Measurements from ENCODE around the gene OXTR. TPM values are rescaled to one million over a fixed set of nuclear protein-coding genes. Genes with fewer than 3 reads are reported as not detected.

The OXTR gene
- polyA plus RNA-seq, 1 donor from 2014 or later, result 1.7 TPM

DNA sequence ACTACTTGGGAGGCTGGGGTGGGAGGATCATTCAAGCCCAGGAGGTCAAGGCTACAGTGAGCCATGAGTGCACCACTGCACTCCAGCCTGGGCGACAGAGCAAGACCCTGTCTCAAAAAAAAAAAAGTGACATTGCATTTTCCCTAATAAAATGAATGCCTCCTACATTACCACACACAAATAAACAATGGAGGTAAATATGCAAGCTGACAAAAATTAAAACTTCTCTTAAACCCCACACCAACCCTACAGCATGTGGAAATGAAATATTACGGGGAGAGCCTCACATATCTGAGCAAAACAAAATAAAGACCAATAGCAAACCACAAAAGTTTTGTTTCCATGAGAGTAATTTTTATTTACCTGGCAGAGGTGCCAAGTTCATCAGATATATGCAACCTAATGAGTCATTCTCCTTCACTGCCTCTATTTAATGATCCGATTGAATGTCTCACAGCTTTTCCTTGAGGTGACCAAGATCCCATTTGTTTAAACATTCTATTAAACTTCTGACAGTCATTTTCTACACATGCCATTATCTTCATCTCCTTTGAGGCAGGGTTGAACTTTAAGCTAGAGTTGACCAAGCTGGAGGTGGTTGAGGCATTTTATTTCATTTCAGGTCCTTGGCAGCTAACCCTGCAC is 45.2 kb downstream of the OXTR start:
- no peak for TF ChIP-seq EP300 (conservative IDR thresholded peaks at IDR 0.05; ENCODE audit: poor library complexity, severe bottlenecking)
- TF ChIP-seq MXI1 (conservative IDR thresholded peaks at IDR 0.05; ENCODE audit: poor library complexity, severe bottlenecking), result no peak
- TF ChIP-seq EZH2 (IDR thresholded peaks at IDR 0.05; ENCODE audit: borderline replicate concordance, insufficient read depth, low read length, poor library complexity, severe bottlenecking), result no peak
- no peak for TF ChIP-seq RAD21 (conservative IDR thresholded peaks at IDR 0.05)
- TF ChIP-seq, protein P1, sequence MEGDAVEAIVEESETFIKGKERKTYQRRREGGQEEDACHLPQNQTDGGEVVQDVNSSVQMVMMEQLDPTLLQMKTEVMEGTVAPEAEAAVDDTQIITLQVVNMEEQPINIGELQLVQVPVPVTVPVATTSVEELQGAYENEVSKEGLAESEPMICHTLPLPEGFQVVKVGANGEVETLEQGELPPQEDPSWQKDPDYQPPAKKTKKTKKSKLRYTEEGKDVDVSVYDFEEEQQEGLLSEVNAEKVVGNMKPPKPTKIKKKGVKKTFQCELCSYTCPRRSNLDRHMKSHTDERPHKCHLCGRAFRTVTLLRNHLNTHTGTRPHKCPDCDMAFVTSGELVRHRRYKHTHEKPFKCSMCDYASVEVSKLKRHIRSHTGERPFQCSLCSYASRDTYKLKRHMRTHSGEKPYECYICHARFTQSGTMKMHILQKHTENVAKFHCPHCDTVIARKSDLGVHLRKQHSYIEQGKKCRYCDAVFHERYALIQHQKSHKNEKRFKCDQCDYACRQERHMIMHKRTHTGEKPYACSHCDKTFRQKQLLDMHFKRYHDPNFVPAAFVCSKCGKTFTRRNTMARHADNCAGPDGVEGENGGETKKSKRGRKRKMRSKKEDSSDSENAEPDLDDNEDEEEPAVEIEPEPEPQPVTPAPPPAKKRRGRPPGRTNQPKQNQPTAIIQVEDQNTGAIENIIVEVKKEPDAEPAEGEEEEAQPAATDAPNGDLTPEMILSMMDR (IDR thresholded peaks at IDR 0.05; ENCODE audit: poor library complexity, severe bottlenecking), result no peak
- no peak overlapping the region for H3K4me3 ChIP-seq (ENCODE audit: low read length)

DNA sequence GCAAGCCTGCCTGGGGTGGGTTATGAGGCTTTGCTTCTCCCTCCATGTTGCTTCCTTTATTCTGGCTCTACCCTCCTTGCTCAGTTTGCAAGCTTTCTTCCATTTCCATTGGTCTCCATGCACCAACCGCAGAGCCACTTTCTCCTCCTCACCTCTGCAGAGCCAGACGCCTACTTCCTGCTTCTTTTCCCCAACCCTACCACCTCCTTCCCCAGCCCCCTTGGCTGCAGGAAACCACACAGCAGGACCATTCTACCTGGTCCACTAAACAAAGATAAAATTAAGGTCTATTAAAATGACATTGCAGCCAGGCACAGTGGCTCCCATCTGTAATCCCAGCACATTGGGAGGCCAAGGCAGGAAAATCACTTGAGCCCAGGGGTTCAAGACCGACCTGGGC is 45.8 kb downstream of the OXTR start:
- Histone ChIP-seq H3K27ac (ENCODE audit: low read length) (no peak overlapping the region), H3K4me3 (ENCODE audit: low read length) (no peak overlapping the region), H3K4me2 (ENCODE audit: low read length) (no peak overlapping the region), H3K9me3 (ENCODE audit: low read length) (no peaks in the 10 kb centered on the region), H2AFZ (ENCODE audit: low read depth, low read length) (no peak overlapping the region), H3K9ac (ENCODE audit: low read length) (no peak overlapping the region), H3K79me2 (replicated peaks; ENCODE audit: insufficient read depth, low read length) (no peaks in the 10 kb centered on the region), H3K9me2 (ENCODE audit: insufficient read depth, low read length) (no peaks in the 10 kb centered on the region), H3K27me3 (ENCODE audit: insufficient read depth, low read depth, low read length) (no peaks in the 10 kb centered on the region), H4K20me1 (ENCODE audit: insufficient read depth) (no peaks in the 10 kb centered on the region), H3F3A (ENCODE audit: insufficient read depth, low read length, poor library complexity, severe bottlenecking) (no peaks in the 10 kb centered on the region), H3K36me3 (ENCODE audit: insufficient read depth, low read length) (no peaks in the 10 kb centered on the region)
- TF ChIP-seq POLR2AphosphoS5 (IDR thresholded peaks at IDR 0.05) (no peak), MXI1 (conservative IDR thresholded peaks at IDR 0.05; ENCODE audit: poor library complexity, severe bottlenecking) (no peak), TAF1 (IDR thresholded peaks at IDR 0.05; ENCODE audit: low read depth) (no peak), EZH2 (IDR thresholded peaks at IDR 0.05; ENCODE audit: borderline replicate concordance, insufficient read depth, low read length, poor library complexity, severe bottlenecking) (no peak), RAD21 (conservative IDR thresholded peaks at IDR 0.05) (no peak), EP300 (conservative IDR thresholded peaks at IDR 0.05; ENCODE audit: poor library complexity, severe bottlenecking) (no peak), SMC3 (conservative IDR thresholded peaks at IDR 0.05; ENCODE audit: poor library complexity) (no peak)
- TF ChIP-seq, protein P2, sequence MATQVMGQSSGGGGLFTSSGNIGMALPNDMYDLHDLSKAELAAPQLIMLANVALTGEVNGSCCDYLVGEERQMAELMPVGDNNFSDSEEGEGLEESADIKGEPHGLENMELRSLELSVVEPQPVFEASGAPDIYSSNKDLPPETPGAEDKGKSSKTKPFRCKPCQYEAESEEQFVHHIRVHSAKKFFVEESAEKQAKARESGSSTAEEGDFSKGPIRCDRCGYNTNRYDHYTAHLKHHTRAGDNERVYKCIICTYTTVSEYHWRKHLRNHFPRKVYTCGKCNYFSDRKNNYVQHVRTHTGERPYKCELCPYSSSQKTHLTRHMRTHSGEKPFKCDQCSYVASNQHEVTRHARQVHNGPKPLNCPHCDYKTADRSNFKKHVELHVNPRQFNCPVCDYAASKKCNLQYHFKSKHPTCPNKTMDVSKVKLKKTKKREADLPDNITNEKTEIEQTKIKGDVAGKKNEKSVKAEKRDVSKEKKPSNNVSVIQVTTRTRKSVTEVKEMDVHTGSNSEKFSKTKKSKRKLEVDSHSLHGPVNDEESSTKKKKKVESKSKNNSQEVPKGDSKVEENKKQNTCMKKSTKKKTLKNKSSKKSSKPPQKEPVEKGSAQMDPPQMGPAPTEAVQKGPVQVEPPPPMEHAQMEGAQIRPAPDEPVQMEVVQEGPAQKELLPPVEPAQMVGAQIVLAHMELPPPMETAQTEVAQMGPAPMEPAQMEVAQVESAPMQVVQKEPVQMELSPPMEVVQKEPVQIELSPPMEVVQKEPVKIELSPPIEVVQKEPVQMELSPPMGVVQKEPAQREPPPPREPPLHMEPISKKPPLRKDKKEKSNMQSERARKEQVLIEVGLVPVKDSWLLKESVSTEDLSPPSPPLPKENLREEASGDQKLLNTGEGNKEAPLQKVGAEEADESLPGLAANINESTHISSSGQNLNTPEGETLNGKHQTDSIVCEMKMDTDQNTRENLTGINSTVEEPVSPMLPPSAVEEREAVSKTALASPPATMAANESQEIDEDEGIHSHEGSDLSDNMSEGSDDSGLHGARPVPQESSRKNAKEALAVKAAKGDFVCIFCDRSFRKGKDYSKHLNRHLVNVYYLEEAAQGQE (IDR thresholded peaks at IDR 0.05; ENCODE audit: borderline replicate concordance), result no peak
- TF ChIP-seq, protein P1 (IDR thresholded peaks at IDR 0.05; ENCODE audit: poor library complexity, severe bottlenecking), result no peak

More for the DNA sequence above, 45.2 kb downstream of the OXTR start:
- Histone ChIP-seq H3K27me3 (ENCODE audit: insufficient read depth, low read depth, low read length) (no peaks in the 10 kb centered on the region), H3K9me3 (ENCODE audit: low read length) (no peaks in the 10 kb centered on the region), H3K27ac (ENCODE audit: low read length) (no peak overlapping the region), H3K36me3 (ENCODE audit: insufficient read depth, low read length) (no peaks in the 10 kb centered on the region), H4K20me1 (ENCODE audit: insufficient read depth) (no peaks in the 10 kb centered on the region), H3K9ac (ENCODE audit: low read length) (no peak overlapping the region), H2AFZ (ENCODE audit: low read depth, low read length) (no peak overlapping the region), H3K79me2 (replicated peaks; ENCODE audit: insufficient read depth, low read length) (no peaks in the 10 kb centered on the region), H3K9me2 (ENCODE audit: insufficient read depth, low read length) (no peaks in the 10 kb centered on the region), H3K4me2 (ENCODE audit: low read length) (no peak overlapping the region), H3F3A (ENCODE audit: insufficient read depth, low read length, poor library complexity, severe bottlenecking) (no peaks in the 10 kb centered on the region)
